ENCODE results near the gene LRFN5.

LRFN5 gene

GRCh38 chr14:41604721-41605531, 1.8 kb upstream of the LRFN5 start:
- H3K27ac ChIP-seq, result no peak overlapping the region
- H3K4me1 ChIP-seq (ENCODE audit: low read depth, poor library complexity, severe bottlenecking), result no peaks in the 10 kb centered on the region
- no peak overlapping the region for H3K4me3 ChIP-seq (IDR thresholded peaks at IDR 0.05; ENCODE audit: insufficient read depth, low read depth, low read length)
- no peak overlapping the region for H3K4me2 ChIP-seq
- H4K20me1 ChIP-seq (ENCODE audit: insufficient read depth), result no peaks in the 10 kb centered on the region
- no peaks in the 10 kb centered on the region for H3K27me3 ChIP-seq (ENCODE audit: insufficient read depth, low read depth)
- TF ChIP-seq, protein P1, sequence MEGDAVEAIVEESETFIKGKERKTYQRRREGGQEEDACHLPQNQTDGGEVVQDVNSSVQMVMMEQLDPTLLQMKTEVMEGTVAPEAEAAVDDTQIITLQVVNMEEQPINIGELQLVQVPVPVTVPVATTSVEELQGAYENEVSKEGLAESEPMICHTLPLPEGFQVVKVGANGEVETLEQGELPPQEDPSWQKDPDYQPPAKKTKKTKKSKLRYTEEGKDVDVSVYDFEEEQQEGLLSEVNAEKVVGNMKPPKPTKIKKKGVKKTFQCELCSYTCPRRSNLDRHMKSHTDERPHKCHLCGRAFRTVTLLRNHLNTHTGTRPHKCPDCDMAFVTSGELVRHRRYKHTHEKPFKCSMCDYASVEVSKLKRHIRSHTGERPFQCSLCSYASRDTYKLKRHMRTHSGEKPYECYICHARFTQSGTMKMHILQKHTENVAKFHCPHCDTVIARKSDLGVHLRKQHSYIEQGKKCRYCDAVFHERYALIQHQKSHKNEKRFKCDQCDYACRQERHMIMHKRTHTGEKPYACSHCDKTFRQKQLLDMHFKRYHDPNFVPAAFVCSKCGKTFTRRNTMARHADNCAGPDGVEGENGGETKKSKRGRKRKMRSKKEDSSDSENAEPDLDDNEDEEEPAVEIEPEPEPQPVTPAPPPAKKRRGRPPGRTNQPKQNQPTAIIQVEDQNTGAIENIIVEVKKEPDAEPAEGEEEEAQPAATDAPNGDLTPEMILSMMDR (conservative IDR thresholded peaks at IDR 0.05; ENCODE audit: low read depth, low read length), result no peak
- H3K79me2 ChIP-seq (ENCODE audit: insufficient read depth, low read depth), result no peaks in the 10 kb centered on the region
- no peaks in the 10 kb centered on the region for H3K36me3 ChIP-seq (ENCODE audit: insufficient read depth)
- no peak overlapping the region for H3K9ac ChIP-seq
- no peak overlapping the region for H2AFZ ChIP-seq (ENCODE audit: low read depth)

- Histone ChIP-seq H3K27ac (no peak overlapping the region), H3K27me3 (ENCODE audit: insufficient read depth, low read depth) (no peaks in the 10 kb centered on the region), H2AFZ (ENCODE audit: low read depth) (peak overlapping the region; percentile 78; the same call in 1 of the 2 replicates)
Measured at GRCh38 chr14:41605550-41606281, 960 bp upstream of the LRFN5 start.

GRCh38 chr14:41606282-41606531, 469 bp upstream of the LRFN5 start:
- Histone ChIP-seq H3K9ac (peak overlapping the region; percentile 25; the same call in 1 of the 2 replicates), H3K27me3 (ENCODE audit: insufficient read depth, low read depth) (no peaks in the 10 kb centered on the region), H4K20me1 (ENCODE audit: insufficient read depth) (no peaks in the 10 kb centered on the region), H2AFZ (ENCODE audit: low read depth) (peak overlapping the region; percentile 78), H3K79me2 (ENCODE audit: insufficient read depth, low read depth) (no peaks in the 10 kb centered on the region), H3K4me1 (ENCODE audit: low read depth, poor library complexity, severe bottlenecking) (no peaks in the 10 kb centered on the region), H3K4me3 (IDR thresholded peaks at IDR 0.05; ENCODE audit: insufficient read depth, low read depth, low read length) (no peak overlapping the region), H3K27ac (no peak overlapping the region), H3K4me2 (no peak overlapping the region; the same call in 1 of the 2 replicates), H3K36me3 (ENCODE audit: insufficient read depth) (no peaks in the 10 kb centered on the region)
- TF ChIP-seq, protein P1 (conservative IDR thresholded peaks at IDR 0.05; ENCODE audit: low read depth, low read length), result no peak

More at GRCh38 chr14:41605550-41606281, 960 bp upstream of the LRFN5 start:
- TF ChIP-seq, protein P1 (conservative IDR thresholded peaks at IDR 0.05; ENCODE audit: low read depth, low read length), result no peak
- Histone ChIP-seq H4K20me1 (ENCODE audit: insufficient read depth) (no peaks in the 10 kb centered on the region), H3K4me3 (IDR thresholded peaks at IDR 0.05; ENCODE audit: insufficient read depth, low read depth, low read length) (no peak overlapping the region), H3K4me1 (ENCODE audit: low read depth, poor library complexity, severe bottlenecking) (no peaks in the 10 kb centered on the region), H3K79me2 (ENCODE audit: insufficient read depth, low read depth) (no peaks in the 10 kb centered on the region), H3K9ac (no peak overlapping the region), H3K36me3 (ENCODE audit: insufficient read depth) (no peaks in the 10 kb centered on the region), H3K4me2 (no peak overlapping the region)

DNA sequence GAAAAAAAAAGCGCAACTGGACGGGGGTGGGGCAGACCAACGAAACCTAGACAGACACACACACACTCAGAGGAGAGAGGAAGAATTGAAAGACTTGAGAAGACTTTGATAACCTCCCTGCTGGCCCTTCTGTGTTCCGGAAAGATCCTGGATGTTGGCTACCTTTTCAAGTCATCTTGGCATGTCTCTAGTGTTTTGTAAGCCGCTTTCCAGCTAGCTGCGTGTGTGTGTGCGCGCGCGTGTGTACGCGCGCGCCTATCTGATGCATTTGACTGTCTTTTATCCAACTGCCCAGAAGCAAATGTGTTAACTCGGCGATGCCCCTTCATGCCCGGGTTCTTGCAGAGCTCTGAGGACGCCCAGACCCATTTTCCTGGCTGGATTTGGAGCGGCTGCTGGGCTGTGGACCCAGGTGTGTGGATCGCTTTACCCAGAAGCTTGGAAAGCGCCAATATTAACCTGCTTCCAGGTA, 664 bp downstream of the LRFN5 start:
- H2AFZ ChIP-seq (ENCODE audit: low read depth), result peak overlapping the region; percentile 78

More for the DNA sequence above, 664 bp downstream of the LRFN5 start:
- Histone ChIP-seq H3K9ac (no peak overlapping the region; the same call in 1 of the 2 replicates), H3K36me3 (ENCODE audit: insufficient read depth) (no peaks in the 10 kb centered on the region), H3K4me2 (peak overlapping the region; percentile 57; the same call in 1 of the 2 replicates), H4K20me1 (ENCODE audit: insufficient read depth) (no peaks in the 10 kb centered on the region), H3K27ac (no peak overlapping the region), H3K4me3 (IDR thresholded peaks at IDR 0.05; ENCODE audit: insufficient read depth, low read depth, low read length) (no peak overlapping the region), H3K79me2 (ENCODE audit: insufficient read depth, low read depth) (no peaks in the 10 kb centered on the region), H3K4me1 (ENCODE audit: low read depth, poor library complexity, severe bottlenecking) (no peaks in the 10 kb centered on the region), H3K27me3 (ENCODE audit: insufficient read depth, low read depth) (no peaks in the 10 kb centered on the region)
- TF ChIP-seq, protein P1 (conservative IDR thresholded peaks at IDR 0.05; ENCODE audit: low read depth, low read length), result no peak
